PC-9 (cell line): ENCODE results near the gene HLCS. TPM values are rescaled to one million over a fixed set of nuclear protein-coding genes. Genes with fewer than 3 reads are reported as not detected.
"Not testable (repeated sequence)": the region's sequence is repeated elsewhere in the genome, so short reads cannot be mapped to it uniquely, and the experiment has no call there.

Source experiments
- BruUV-seq: library from RNA; stranded (reverse); fragments of 400-500 nt; replicated peaks from 2 replicates; lab custom pipeline; 2021; lab: Mats Ljungman, UMichigan
- CTCF ChIA-PET: fragments of 300-600 bp; sonication (Branson Sonifier 250); formaldehyde crosslinking; loops from one replicate; lab custom pipeline; 2022; ENCODE audit warnings: antibody characterized with exemption; lab: Charles Lee
- POLR2A ChIA-PET: fragments of 300-600 bp; sonication (Branson Sonifier 250); formaldehyde crosslinking; loops from one replicate; lab custom pipeline; 2022; ENCODE audit warnings: antibody characterized with exemption; ENCODE audit not compliant: unreplicated experiment; lab: Charles Lee
- DNase-seq, 2 experiments: peaks; one replicate each; pipeline versions ENCODE4 v3.0.0 to v3.0.0-alpha.2; 2015 to 2022; ENCODE audit warnings: mixed read lengths in 1 of 2
- H2AFZ ChIP-seq: fragments of 200-600 bp; sonication (generic); 2 replicates; pipeline ENCODE4 v1.8.1; 2017; ENCODE audit warnings: antibody characterized with exemption
- H3F3A ChIP-seq: fragments of 200-600 bp; sonication (generic); 2 replicates; pipeline ENCODE4 v1.8.1; 2017; ENCODE audit warnings: antibody characterized with exemption, mild to moderate bottlenecking, low read depth; ENCODE audit not compliant: insufficient read depth
- H3K27ac ChIP-seq: fragments of 200-600 bp; sonication (generic); 2 replicates; pipeline ENCODE4 v1.6.1; 2016; ENCODE audit warnings: mixed run types
- H3K27me3 ChIP-seq: fragments of 200-600 bp; sonication (generic); 2 replicates; pipeline ENCODE4 v1.6.1; 2016; ENCODE audit warnings: low read depth, mixed run types; ENCODE audit not compliant: insufficient read depth
- H3K36me3 ChIP-seq: fragments of 200-600 bp; sonication (generic); 2 replicates; pipeline ENCODE4 v1.6.1; 2016; ENCODE audit warnings: low read depth, mixed run types
- H3K4me1 ChIP-seq: fragments of 200-600 bp; sonication (generic); replicated peaks from 2 replicates; pipeline ENCODE4 v1.6.1; 2016; ENCODE audit warnings: mixed run types; ENCODE audit not compliant: insufficient read depth
- H3K4me2 ChIP-seq: fragments of 200-600 bp; sonication (generic); 2 replicates; pipeline ENCODE4 v1.6.1; 2017; ENCODE audit warnings: mixed run types
- H3K4me3 ChIP-seq: fragments of 200-600 bp; sonication (generic); 2 replicates; pipeline ENCODE4 v1.6.1; 2016; ENCODE audit warnings: mixed run types
- H3K79me2 ChIP-seq: fragments of 200-600 bp; sonication (generic); 2 replicates; pipeline ENCODE4 v1.6.1; 2017; ENCODE audit warnings: low read depth, mixed run types
- H3K9me2 ChIP-seq: fragments of 200-600 bp; sonication (generic); 2 replicates; pipeline ENCODE4 v1.8.1; 2017; ENCODE audit warnings: mild to moderate bottlenecking; ENCODE audit not compliant: insufficient read depth
- H3K9me3 ChIP-seq: fragments of 200-600 bp; sonication (generic); 2 replicates; pipeline ENCODE4 v1.8.1; 2016; ENCODE audit warnings: low read depth; ENCODE audit not compliant: insufficient read depth
- H4K20me1 ChIP-seq: fragments of 200-600 bp; sonication (generic); 2 replicates; pipeline ENCODE4 v1.8.1; 2017; ENCODE audit not compliant: insufficient read depth
- EZH2 ChIP-seq: fragments of 200-600 bp; sonication (generic); IDR thresholded peaks from 2 replicates; pipeline ENCODE4 v1.8.0; 2017; ENCODE audit warnings: antibody characterized with exemption, low read depth
- intact Hi-C: fragments of 100-400 bp; cut with micrococcal nuclease; formaldehyde crosslinking; loops from one replicate; pipeline ENCODE4 v1.10.0; 2022; ENCODE audit not compliant: unreplicated experiment
- total RNA-seq: library from RNA; stranded (reverse); gene quantifications from 2 replicates; pipeline ENCODE4 v1.2.3, GENCODE V29; 2021
- TF ChIP-seq, protein P1 (sequence below): fragments of 200-600 bp; sonication (generic); conservative IDR thresholded peaks from 2 replicates; pipeline ENCODE4 v1.6.1; 2017; ENCODE audit warnings: mixed run types, antibody characterized with exemption, mild to moderate bottlenecking, moderate library complexity

HLCS gene
- total RNA-seq, 1 experiment from 2014 or later, result 21.6 TPM

DNA sequence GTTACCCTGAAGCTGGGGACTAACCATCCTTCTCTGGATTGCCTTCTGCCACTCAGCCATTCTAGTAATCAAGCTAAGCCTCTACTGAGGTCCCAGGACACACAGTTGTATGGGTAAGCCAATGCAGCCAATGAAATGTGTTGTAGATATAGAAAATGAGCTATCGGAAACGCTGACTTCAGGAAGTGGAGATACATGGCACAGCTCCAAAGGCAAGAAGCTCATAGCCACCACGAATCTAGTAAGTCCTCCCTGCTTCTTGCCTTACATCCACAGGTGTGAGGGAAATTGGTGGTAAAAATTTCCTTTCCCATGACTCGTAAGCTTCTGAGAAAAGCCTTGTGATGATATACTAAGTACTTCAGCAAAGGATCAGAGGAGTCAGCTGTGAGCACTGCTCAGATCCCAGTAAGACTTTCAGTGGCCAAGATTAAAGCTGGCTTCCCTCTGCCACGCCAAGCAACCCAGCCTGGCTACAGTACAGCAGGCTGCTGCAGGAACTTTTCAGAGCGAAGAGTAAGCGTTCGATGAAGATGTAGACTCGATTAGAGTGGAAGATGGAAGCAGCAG lies 149.8 kb downstream of the HLCS start:
- TF ChIP-seq, protein P1, sequence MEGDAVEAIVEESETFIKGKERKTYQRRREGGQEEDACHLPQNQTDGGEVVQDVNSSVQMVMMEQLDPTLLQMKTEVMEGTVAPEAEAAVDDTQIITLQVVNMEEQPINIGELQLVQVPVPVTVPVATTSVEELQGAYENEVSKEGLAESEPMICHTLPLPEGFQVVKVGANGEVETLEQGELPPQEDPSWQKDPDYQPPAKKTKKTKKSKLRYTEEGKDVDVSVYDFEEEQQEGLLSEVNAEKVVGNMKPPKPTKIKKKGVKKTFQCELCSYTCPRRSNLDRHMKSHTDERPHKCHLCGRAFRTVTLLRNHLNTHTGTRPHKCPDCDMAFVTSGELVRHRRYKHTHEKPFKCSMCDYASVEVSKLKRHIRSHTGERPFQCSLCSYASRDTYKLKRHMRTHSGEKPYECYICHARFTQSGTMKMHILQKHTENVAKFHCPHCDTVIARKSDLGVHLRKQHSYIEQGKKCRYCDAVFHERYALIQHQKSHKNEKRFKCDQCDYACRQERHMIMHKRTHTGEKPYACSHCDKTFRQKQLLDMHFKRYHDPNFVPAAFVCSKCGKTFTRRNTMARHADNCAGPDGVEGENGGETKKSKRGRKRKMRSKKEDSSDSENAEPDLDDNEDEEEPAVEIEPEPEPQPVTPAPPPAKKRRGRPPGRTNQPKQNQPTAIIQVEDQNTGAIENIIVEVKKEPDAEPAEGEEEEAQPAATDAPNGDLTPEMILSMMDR, result no peak
- TF ChIP-seq EZH2, result no peak
- Histone ChIP-seq H3K27ac (no peak overlapping the region), H3K27me3 (no peaks in the 10 kb centered on the region), H3K4me1 (no peaks in the 10 kb centered on the region), H2AFZ (no peak overlapping the region), H3K79me2 (no peaks in the 10 kb centered on the region), H3K4me3 (no peak overlapping the region), H3K36me3 (no peaks in the 10 kb centered on the region), H3F3A (no peaks in the 10 kb centered on the region), H4K20me1 (no peaks in the 10 kb centered on the region), H3K9me2 (no peaks in the 10 kb centered on the region), H3K4me2 (no peak overlapping the region), H3K9me3 (no peaks in the 10 kb centered on the region)
- no peak for DNase-seq
- intact Hi-C loops, result no loop called here
- no TSS peak for BruUV-seq
- ChIA-PET POLR2A (no interaction called here), CTCF (no interaction called here)

DNA sequence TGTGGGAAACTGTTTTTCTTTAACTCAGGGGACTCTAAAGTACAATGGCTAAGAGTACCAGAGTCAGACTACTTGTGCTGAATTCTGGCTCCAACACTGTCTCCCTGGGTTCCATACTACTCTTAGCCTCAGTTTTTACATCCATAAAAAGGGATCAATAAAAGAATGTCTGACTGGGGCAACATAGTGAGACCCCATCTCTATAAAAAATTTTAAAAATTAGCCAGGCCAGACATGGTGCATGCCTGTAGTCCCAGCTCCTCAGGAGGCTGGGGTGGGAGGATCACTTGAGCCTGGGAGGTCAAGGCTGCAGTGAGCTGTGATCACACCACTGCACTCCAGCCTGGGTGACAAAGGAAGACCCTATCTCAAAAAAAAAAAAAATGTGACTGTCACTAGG lies 150.4 kb downstream of the HLCS start:
- H3K4me3 ChIP-seq, CTCF ChIA-PET: not testable (repeated sequence)

DNA sequence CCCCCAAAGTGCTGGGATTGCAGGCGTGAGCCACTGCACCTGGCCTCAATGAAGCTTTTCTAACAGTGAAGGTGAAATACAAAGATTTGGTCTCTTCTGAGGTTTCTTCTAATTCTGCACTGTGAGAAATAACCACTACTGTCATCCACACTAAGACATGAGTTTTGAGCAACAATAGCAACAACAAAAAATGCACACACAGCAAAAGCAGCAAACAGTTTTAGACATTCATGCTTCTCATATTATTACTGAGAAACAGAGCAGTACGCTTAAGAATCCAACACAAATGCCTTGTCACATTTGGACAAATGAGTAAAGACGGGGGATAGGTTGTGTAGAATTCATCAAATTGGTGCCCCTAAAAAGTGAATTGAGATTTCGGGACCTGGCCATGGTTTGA lies 151.2 kb downstream of the HLCS start:
- intact Hi-C loops, result no loop called here

More for the DNA sequence above, 150.4 kb downstream of the HLCS start:
- H3K9me3 ChIP-seq, POLR2A ChIA-PET, H3K4me1 ChIP-seq, intact Hi-C loops, DNase-seq, BruUV-seq, H3F3A ChIP-seq, H3K27ac ChIP-seq, H3K36me3 ChIP-seq, H3K27me3 ChIP-seq, H2AFZ ChIP-seq, H3K4me2 ChIP-seq, H3K9me2 ChIP-seq, H4K20me1 ChIP-seq, H3K79me2 ChIP-seq: not testable (repeated sequence)

More for the DNA sequence above, 151.2 kb downstream of the HLCS start:
- no TSS peak for BruUV-seq
- ChIA-PET POLR2A (no interaction called here), CTCF (no interaction called here)
- Histone ChIP-seq H3K9me3 (no peaks in the 10 kb centered on the region), H2AFZ (no peak overlapping the region), H3K4me2 (no peak overlapping the region), H3K79me2 (no peaks in the 10 kb centered on the region), H4K20me1 (no peaks in the 10 kb centered on the region), H3K27me3 (no peaks in the 10 kb centered on the region), H3K4me1 (no peaks in the 10 kb centered on the region), H3K27ac (no peak overlapping the region), H3K4me3 (no peak overlapping the region), H3K9me2 (no peaks in the 10 kb centered on the region), H3K36me3 (no peaks in the 10 kb centered on the region), H3F3A (no peaks in the 10 kb centered on the region)
- no peak for TF ChIP-seq EZH2
- TF ChIP-seq, protein P1, result no peak
- DNase-seq, result no peak
